GM18873 (cell line): ENCODE measurements around the gene LRRC40.
"Not testable (repeated sequence)": the region's sequence is repeated elsewhere in the genome, so short reads cannot be mapped to it uniquely, and the experiment has no call there.

ENCODE experiments used
- ATAC-seq: cut with Tn5 transposase; IDR thresholded peaks from one replicate; pipeline ENCODE4 v1.9.1; 2021; ENCODE audit warnings: mild to moderate bottlenecking, moderate library complexity, moderate number of reproducible peaks; ENCODE audit not compliant: unreplicated experiment, low FRiP score

The LRRC40 gene

DNA sequence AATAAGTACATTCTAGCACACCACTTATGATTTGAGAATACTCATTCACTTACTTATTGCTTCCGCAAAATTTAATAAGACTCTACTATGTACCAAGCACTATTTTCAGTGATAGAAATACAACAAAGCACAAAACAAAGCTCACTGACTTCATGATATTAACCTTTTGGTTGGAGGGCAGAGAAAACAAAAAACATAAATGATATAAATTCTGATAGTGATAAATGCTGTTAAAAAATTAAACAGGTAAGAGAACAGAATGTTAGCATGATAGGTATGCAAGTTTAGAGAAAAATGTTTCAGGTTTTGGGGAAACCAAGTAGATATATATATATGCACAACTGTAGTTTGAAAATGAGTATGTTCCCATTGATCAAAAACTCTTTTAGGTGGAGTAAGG is 1.2 kb downstream of the LRRC40 start:
- ATAC-seq, result no peak

- ATAC-seq, result no peak
Measured at GRCh38 chr1:70202173-70202758, 3.1 kb downstream of the LRRC40 start.

DNA sequence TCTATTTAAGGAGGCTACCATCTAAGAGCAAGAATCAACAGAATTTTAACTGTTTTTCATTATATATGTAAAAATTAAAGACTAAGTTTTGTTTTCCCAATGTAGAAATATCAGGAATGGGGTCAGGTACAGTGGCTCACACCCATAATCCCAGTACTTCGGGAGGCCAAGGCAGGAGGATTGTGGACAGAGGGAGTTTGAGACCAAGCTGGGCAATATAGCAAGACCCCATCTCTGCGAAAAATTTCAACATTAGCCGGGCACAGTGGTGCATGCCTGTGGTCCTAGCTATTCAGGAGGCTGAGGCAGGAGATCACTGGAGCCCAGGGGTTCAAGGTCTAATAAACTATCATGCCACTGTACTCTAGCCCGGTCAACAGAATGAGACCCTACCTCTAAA is 5.3 kb downstream of the LRRC40 start:
- ATAC-seq, result no peak

DNA sequence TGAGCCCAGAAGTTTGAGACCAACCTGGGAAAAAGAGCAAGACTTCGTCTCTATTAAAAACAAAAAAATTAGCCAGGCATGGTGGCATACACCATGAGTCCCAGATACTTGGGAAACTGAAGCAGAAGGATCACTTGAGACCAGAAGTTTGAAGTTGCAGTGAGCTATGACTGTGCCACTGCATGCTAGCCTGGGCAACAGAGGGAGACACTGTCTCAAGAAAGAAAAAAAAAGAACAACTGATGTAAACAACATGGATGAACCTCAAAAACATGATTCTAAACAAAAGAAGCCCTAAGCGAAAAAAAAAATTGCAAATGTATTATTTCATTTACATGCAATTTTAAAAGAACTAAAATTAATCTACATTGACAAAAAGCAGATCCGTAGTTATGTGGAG is 9.0 kb downstream of the LRRC40 start:
- no peak for ATAC-seq

DNA sequence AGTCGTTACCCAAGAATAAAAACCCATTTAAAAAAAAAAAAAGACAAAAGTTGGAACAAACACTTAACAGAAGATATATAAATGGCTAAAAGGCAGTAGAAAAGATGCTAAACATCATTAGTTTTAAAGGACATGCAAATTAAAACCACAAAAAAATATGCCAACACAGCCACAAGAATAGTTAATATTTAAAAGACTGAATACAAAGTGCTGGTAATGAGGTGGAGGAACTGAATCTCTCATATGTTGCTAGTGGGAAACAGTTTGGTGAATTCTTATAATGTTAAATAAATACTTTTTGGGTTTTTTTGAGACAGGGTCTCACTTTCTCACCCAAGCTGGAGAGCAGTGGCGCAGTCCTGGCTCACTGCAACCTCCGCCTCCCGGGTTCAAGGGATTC is 10.0 kb downstream of the LRRC40 start:
- ATAC-seq, result peak; percentile 80

GRCh38 chr1:70194601-70195000 is 10.8 kb downstream of the LRRC40 start:
- ATAC-seq, result no peak

- not testable (repeated sequence) for ATAC-seq
Measured at GRCh38 chr1:70192446-70192845, 12.9 kb downstream of the LRRC40 start.

DNA sequence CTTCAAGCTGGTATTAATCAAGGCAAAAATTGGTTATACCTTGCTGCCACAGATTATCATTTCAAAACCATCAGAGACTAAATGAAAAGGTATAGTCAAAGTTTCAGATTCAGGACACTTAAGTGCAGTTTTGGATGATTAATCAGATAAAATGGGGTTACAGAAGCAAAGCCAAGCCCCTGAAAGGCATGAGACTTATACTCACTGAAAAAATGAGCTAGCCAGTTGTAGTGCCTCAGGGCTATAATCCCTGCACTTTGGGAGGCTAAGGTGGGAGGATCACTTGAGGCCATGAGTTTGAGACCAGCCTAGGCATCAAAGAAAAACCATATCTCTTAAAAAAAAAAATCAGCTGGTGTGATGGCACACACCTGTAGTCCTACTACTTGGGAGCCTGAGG is 15.2 kb downstream of the LRRC40 start:
- no peak for ATAC-seq

GRCh38 chr1:70188522-70188921 is 16.9 kb downstream of the LRRC40 start:
- ATAC-seq, result no peak

GRCh38 chr1:70185181-70185580 is 20.2 kb downstream of the LRRC40 start:
- not testable (repeated sequence) for ATAC-seq

DNA sequence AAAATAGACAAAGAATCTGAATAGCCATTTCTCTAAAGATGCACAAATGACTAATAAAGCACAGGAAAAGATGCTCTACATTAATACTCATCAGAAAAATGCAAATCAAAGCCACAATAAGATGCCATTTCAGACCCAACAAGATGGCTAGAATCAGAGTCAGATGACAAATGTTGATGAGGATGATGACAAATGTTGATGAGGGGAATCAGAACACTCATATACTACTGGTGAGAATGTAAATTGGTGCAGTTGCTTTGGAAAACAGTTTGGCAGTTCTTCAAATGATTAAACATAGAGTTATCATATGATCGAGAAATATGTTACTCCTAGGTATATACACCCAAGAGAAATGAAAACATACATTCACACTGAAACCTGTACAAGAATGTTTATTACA is 33.9 kb downstream of the LRRC40 start:
- no peak for ATAC-seq

DNA sequence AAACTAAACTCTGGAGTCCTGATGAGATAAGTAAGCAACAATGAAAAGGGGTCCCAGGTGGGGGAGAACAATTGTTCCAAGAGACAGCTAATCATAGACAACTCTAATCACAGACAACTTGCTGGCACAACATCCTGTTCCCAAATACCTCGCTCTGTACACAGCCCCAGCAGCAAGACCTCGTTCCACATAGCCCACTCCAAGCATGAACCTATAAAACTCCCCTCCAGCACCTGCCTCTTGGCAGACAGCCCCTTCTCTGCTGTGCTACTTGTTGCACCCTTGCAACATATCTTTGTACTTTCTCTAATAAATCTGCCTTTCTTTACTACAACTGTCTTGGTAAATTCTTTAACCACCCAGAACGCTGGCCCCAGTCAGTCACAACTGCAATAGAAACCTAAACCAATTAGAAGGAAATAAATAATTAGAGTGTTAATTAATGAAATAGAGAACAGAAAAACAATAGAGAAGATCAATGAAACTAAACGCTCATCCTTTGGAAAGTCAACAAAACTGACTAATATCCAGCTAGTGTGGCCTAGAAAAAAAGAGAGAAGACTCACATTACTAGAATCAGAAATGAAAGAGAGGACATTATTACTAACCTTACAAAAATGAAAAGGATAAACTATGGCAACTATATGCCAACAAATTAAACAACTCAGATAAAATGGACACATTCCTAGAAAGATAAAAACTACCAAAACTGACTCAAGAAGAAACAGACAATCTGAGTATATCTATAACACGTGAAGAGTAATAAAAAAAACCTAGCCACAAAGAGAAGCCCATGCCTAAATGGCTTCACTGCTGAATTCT is 36.1 kb downstream of the LRRC40 start:
- no peak for ATAC-seq

- no peak for ATAC-seq
Measured at GRCh38 chr1:70168283-70168682, 37.1 kb downstream of the LRRC40 start.

GRCh38 chr1:70164350-70164749 is 41.0 kb downstream of the LRRC40 start:
- no peak for ATAC-seq

DNA sequence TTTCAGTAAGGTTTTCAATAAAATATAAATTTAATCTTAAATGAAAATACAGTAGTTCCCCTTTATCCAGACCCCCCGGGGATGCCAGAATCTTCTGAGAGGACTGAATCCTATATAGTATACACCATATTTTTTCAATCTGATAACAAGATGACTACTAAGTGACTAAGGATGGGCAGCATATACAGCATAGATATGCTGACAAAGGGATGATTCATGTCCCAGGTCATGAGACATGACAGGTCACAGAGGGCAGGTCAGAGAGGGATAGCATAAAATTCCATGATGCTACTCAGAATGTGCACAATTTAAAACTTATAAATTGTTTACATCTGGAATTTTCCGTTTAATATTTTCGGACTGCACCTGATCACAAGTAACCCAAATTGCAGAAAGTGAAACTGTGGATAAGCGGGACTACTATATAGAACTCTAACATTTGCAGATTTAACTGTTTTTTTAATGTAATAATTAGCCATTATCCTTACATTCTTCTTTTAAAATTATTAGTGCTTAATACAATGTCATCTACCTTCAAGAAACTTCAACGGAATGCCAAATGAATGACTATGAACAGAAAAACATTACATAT is 48.8 kb downstream of the LRRC40 start:
- ATAC-seq, result no peak

GRCh38 chr1:70153739-70154138 is 51.6 kb downstream of the LRRC40 start:
- no peak for ATAC-seq

- no peak for ATAC-seq
Measured at GRCh38 chr1:70150444-70150843, 54.9 kb downstream of the LRRC40 start.

DNA sequence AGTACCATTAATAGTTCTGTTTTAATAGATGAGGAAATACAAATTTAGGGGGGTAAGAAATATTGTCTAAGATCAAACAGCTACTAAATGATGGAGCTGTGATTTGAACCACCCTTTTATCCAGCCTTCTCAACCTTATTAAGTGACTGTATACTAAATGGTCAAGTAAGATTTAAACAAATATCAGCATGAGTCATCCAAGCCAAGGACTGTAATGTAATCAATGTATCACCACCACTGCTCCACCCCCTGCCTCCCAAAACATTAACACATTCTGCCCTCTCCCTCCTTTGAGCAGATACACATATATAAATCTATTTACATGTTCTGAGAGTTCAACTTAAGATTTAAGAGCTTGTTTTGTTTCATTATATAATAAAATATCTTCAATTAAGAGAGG is 58.9 kb downstream of the LRRC40 start:
- ATAC-seq, result no peak

DNA sequence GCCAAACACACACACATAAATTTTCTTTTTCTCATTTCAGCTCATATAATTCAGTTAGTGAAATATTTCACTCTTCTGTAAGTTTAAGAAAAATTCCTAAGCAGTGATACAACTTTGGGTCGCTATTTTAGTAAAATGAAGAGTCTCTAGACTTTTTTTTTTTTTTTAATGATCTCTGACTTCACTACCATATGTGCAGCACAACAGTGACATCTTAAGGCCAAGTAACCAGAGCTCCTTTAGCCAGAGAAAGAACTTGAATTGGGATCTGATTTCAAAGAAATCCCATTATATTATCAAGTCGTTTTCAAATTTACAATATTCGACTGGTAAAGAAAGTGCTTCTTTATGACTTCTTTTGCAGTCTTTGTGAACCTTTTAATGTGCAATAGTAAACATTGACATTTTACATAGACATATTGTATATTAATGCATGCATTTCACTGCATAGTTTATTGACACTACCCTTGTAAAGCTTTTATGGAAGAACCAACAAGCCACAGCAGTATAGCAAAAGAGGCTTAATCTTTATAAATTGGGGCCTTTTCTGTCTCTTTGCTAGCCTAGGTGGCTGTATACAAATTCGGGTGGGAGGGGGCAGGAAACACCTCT is 62.2 kb downstream of the LRRC40 start:
- ATAC-seq, result no peak

GRCh38 chr1:70142075-70142474 is 63.3 kb downstream of the LRRC40 start:
- no peak for ATAC-seq

DNA sequence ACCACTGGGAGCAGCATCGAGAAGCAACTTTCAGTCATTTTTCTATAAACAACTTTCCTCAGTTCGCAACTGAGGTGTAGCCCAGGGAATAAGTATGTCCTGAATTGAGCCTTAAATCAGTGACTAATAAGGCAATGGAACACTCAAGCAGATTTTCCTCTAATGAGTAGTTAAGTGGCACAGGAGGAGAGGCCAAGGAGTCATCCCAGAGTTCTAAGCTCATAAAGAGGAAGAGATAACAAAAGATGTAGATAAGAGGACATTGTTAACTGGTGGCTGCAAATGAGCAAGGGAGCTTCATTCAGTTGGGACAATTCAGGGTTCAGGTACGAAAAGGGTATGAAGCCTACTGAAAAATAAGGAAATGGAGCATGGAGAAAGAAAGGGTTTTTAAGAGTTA is 64.5 kb downstream of the LRRC40 start:
- no peak for ATAC-seq
